OCI-LY7 (cell line): ENCODE measurements around the gene DOCK3. TPM values are rescaled to one million over a fixed set of nuclear protein-coding genes. Genes with fewer than 3 reads are reported as not detected.
"Not testable (repeated sequence)": the region's sequence is repeated elsewhere in the genome, so short reads cannot be mapped to it uniquely, and the experiment has no call there.

ENCODE experiments used
- BruUV-seq: library from RNA; stranded (reverse); fragments of 400-500 nt; replicated peaks from 2 replicates; lab custom pipeline; 2021; lab: Mats Ljungman, UMichigan
- CTCF ChIA-PET: fragments of 300-600 bp; sonication (Branson Sonifier 250); formaldehyde crosslinking; loops from one replicate; lab custom pipeline; 2022; ENCODE audit warnings: antibody characterized with exemption; ENCODE audit not compliant: unreplicated experiment; lab: Charles Lee
- POLR2A ChIA-PET: fragments of 300-600 bp; sonication (Branson Sonifier 250); formaldehyde crosslinking; loops from one replicate; lab custom pipeline; 2022; ENCODE audit warnings: antibody characterized with exemption; lab: Charles Lee
- DNase-seq: peaks from one replicate; pipeline ENCODE4 v3.0.0-alpha.2; 2015; ENCODE audit warnings: low spot score
- H2AFZ ChIP-seq: fragments of 200-600 bp; sonication (generic), shearing (Covaris generic); 2 replicates; pipeline ENCODE4 v1.6.1; 2014; ENCODE audit warnings: mild to moderate bottlenecking, antibody characterized with exemption, low read length, moderate library complexity
- H3K27ac ChIP-seq: fragments of 200-600 bp; sonication (generic); 2 replicates; pipeline ENCODE4 v1.5.1; 2014; ENCODE audit warnings: mixed run types, low read depth, mild to moderate bottlenecking, moderate library complexity, low read length, inconsistent platforms; ENCODE audit not compliant: poor library complexity, severe bottlenecking
- H3K36me3 ChIP-seq: fragments of 200-600 bp; sonication (generic); 2 replicates; pipeline ENCODE4 v1.6.1; 2014; ENCODE audit warnings: mild to moderate bottlenecking, antibody characterized with exemption, low read length, moderate library complexity, mixed read lengths; ENCODE audit not compliant: insufficient read depth
- H3K4me1 ChIP-seq: fragments of 200-600 bp; sonication (generic); 2 replicates; pipeline ENCODE4 v1.5.1; 2014; ENCODE audit warnings: mild to moderate bottlenecking, low read length; ENCODE audit not compliant: insufficient read depth, poor library complexity, severe bottlenecking
- H3K4me2 ChIP-seq: fragments of 200-600 bp; sonication (generic); 2 replicates; pipeline ENCODE4 v1.6.1; 2014; ENCODE audit warnings: mild to moderate bottlenecking, low read length
- H3K4me3 ChIP-seq: fragments of 200-600 bp; sonication (generic); 2 replicates; pipeline ENCODE4 v1.5.1; 2014; ENCODE audit warnings: mild to moderate bottlenecking, low read depth, low read length; ENCODE audit not compliant: poor library complexity, severe bottlenecking
- H3K79me2 ChIP-seq: fragments of 200-600 bp; sonication (generic); 2 replicates; pipeline ENCODE4 v1.6.1; 2016; ENCODE audit warnings: low read depth, mild to moderate bottlenecking, low read length, moderate library complexity, mixed read lengths; ENCODE audit not compliant: insufficient read depth
- H3K9me2 ChIP-seq: fragments of 200-600 bp; sonication (generic); 2 replicates; pipeline ENCODE4 v1.6.1; 2016; ENCODE audit warnings: mild to moderate bottlenecking, low read length, mixed read lengths; ENCODE audit not compliant: insufficient read depth
- H3K9me3 ChIP-seq: fragments of 200-600 bp; sonication (generic); 2 replicates; pipeline ENCODE4 v1.6.1; 2014; ENCODE audit warnings: mild to moderate bottlenecking, mixed run types, low read length, mixed read lengths
- H4K20me1 ChIP-seq: fragments of 200-600 bp; sonication (generic); 2 replicates; pipeline ENCODE4 v1.6.1; 2014; ENCODE audit warnings: mild to moderate bottlenecking, antibody characterized with exemption, low read length, moderate library complexity, mixed read lengths; ENCODE audit not compliant: insufficient read depth
- CTCF ChIP-seq: fragments of 200-600 bp; sonication (generic); conservative IDR thresholded peaks from 2 replicates; pipeline ENCODE4 v1.5.1; 2014; ENCODE audit warnings: mild to moderate bottlenecking, antibody characterized with exemption, low read length, moderate library complexity, mixed read lengths
- EZH2phosphoT487 ChIP-seq: fragments of 200-600 bp; sonication (generic); IDR thresholded peaks from 2 replicates; pipeline ENCODE4 v1.6.1; 2018; ENCODE audit warnings: low read depth, borderline replicate concordance, mild to moderate bottlenecking, mixed run types, antibody characterized with exemption, low read length, moderate library complexity, mixed read lengths
- intact Hi-C: fragments of 100-400 bp; cut with micrococcal nuclease; formaldehyde crosslinking; loops from one replicate; pipeline ENCODE4 v1.10.0; 2022; ENCODE audit not compliant: unreplicated experiment
- total RNA-seq, 2 experiments: library from RNA; depleted of rRNA in 1 of 2; stranded (reverse); fragments of >200 nt in 1 of 2; shearing (Covaris generic) in 1 of 2; gene quantifications; 2 replicates each; pipeline ENCODE4 v1.2.3, GENCODE V29; 2014 to 2022

The DOCK3 gene
- total RNA-seq, 2 experiments from 2014 or later = not detected

GRCh38 chr3:50759015-50759414, 84.3 kb downstream of the DOCK3 start:
- H3K4me2 ChIP-seq = no peak overlapping the region
- H2AFZ ChIP-seq = no peak overlapping the region
- H3K9me3 ChIP-seq = no peaks in the 10 kb centered on the region
- no peaks in the 10 kb centered on the region for H3K36me3 ChIP-seq
- DNase-seq = no peak
- no TSS peak for BruUV-seq
- no peak overlapping the region for H3K27ac ChIP-seq
- H3K4me1 ChIP-seq = no peaks in the 10 kb centered on the region
- no peaks in the 10 kb centered on the region for H4K20me1 ChIP-seq
- H3K9me2 ChIP-seq = no peaks in the 10 kb centered on the region
- ChIA-PET POLR2A (no interaction called here), CTCF (no interaction called here)
- no peaks in the 10 kb centered on the region for H3K79me2 ChIP-seq
- TF ChIP-seq CTCF (no peak), EZH2phosphoT487 (no peak)
- intact Hi-C loops = no loop called here
- no peak overlapping the region for H3K4me3 ChIP-seq

- Histone ChIP-seq H2AFZ (no peak overlapping the region), H3K4me2 (no peak overlapping the region), H3K27ac (no peak overlapping the region), H3K4me1 (no peaks in the 10 kb centered on the region), H3K9me3 (no peaks in the 10 kb centered on the region), H3K79me2 (no peaks in the 10 kb centered on the region), H3K36me3 (no peaks in the 10 kb centered on the region), H3K4me3 (no peak overlapping the region), H3K9me2 (no peaks in the 10 kb centered on the region), H4K20me1 (no peaks in the 10 kb centered on the region)
- CTCF ChIA-PET = no interaction called here
- TF ChIP-seq CTCF (no peak), EZH2phosphoT487 (no peak)
- POLR2A ChIA-PET = no interaction called here
- no peak for DNase-seq
- no TSS peak for BruUV-seq
- intact Hi-C loops = no loop called here
Measured at GRCh38 chr3:50777680-50778079, 103.0 kb downstream of the DOCK3 start.

- CTCF ChIA-PET, BruUV-seq, H4K20me1 ChIP-seq, H3K4me3 ChIP-seq, H3K9me3 ChIP-seq, H3K4me2 ChIP-seq, intact Hi-C loops, DNase-seq, H3K9me2 ChIP-seq, H2AFZ ChIP-seq, POLR2A ChIA-PET, H3K4me1 ChIP-seq, H3K27ac ChIP-seq, H3K79me2 ChIP-seq, H3K36me3 ChIP-seq: not testable (repeated sequence)
Measured at GRCh38 chr3:50781766-50782165, 107.0 kb downstream of the DOCK3 start.
